ENCODE data around the gene SRBD1.

SRBD1 gene

GRCh38 chr2:45406621-45407020, 204.4 kb downstream of the SRBD1 start:
- DNase-seq: no peak

- no peak for DNase-seq
These were observed 206.2 kb downstream of the SRBD1 start for GRCh38 chr2:45404807-45405297.

- DNase-seq: no peak
These were observed 208.0 kb downstream of the SRBD1 start for GRCh38 chr2:45403036-45403435.

- no peak for DNase-seq
These were observed 209.6 kb downstream of the SRBD1 start for GRCh38 chr2:45401431-45401922.

- DNase-seq: no peak
These were observed 211.9 kb downstream of the SRBD1 start for GRCh38 chr2:45399040-45399784.

DNA sequence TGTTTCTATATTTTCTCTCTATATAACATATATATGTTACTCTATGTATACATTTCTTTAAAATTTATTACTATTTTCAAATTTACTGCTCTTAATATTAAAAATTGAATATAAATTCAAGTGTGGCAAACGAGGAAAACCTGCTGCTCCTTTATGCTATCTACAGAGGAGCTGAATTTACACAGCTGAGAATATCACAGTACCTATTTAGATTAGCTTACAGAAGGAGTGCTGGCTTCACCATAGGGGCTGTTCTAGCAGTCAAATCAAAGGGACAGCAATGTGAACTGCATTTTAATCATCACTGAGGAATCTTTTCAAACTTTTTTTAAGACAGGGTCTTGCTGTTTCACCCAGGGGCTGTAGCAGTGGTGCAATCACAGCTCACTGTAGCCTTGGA, 213.8 kb downstream of the SRBD1 start:
- DNase-seq: no peak

DNA sequence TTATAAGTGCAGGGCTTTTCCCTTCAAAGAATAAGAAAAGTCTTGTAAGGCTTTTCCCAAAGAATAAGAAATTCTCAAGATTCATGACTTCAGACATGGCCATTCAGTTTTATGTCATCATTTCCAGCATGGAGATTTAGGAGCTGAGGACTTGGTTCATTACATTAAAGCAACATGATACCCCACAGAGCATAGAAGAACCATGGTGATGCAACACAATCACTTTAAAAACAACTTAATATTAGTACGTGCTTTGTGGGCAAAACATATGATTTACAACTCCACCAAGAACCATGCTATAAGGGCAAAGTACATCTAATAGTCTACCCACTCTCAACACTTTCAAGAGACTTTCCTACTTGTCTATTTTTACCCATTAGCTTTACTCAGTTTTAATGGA, 214.4 kb downstream of the SRBD1 start:
- DNase-seq: no peak

DNA sequence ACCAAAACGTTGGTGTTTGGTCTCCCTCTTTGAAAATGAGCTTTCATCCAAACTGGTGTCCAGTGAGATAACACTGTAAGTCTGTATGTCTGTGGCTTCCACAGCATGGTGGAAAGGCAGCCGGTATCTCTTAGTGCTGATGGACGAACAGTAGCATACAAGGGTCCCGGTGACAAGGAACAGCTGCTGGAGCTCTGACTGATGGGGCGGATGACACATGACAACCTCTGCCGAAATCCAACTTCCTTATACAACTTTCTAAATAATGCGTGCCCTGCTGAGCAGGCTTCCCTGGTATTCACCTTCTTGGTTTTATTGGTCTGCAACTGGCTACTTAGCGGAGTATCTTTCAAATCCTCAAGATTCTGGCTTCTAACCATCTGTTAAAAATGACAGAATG, 216.2 kb downstream of the SRBD1 start:
- DNase-seq: no peak

DNA sequence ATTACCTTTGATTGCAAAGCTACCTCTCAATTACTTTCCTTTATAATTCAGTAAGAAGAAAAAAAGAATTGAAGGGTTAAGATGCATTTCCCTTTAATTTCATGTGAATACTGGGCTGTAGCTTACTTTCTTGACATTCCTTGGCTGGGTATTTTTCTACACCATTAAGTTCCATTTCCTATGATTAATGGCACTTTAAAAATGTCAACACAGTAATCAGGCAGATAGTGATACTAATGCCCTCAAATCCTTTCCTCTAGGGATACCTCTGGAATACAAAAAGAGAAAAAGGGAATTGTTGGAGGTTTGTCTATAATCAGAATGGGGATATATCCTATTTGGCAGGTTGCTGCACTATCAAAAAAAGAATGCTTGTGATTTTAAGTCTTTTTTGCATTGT, 216.9 kb downstream of the SRBD1 start:
- DNase-seq: no peak

GRCh38 chr2:45391866-45392265, 219.2 kb downstream of the SRBD1 start:
- DNase-seq: no peak

DNA sequence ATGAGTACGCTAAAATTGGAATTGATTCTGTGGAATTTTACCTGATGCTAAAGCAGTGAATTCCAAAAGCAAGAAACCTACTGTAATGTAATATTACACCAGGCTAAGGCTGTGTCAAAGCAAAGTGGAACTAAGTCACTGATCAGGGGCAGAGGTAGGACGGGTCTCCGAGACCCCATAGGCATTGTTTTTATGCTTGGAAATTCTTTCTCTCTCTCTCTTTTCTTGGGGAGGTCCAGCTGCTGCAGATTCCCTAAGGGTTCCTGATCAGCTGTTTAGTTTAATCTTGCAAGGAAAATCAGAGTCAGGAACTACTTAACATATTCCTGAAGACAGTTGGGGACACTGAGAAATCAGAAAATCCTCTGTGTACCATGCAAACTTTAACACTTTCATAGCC, 220.2 kb downstream of the SRBD1 start:
- no peak for DNase-seq

DNA sequence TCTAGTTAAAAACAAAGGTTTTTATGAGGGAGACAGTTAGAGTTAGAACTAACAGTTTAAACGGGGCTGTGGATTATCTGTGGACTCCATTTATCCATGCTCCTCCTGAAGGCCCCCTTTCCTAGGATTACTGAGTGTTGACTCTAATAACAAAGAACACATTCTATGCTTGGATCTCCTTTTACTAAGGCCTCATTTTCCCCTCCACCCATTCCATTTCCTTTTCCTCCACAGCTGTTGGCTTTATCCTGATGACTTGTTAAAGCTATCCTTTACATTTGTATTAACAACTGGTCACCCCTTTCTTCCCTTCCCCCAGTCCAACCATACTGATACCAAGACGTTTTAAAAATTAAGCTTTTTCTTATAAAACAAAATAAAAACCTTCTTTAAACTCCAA, 220.6 kb downstream of the SRBD1 start:
- no peak for DNase-seq

GRCh38 chr2:45388541-45389100, 222.4 kb downstream of the SRBD1 start:
- no peak for DNase-seq

DNA sequence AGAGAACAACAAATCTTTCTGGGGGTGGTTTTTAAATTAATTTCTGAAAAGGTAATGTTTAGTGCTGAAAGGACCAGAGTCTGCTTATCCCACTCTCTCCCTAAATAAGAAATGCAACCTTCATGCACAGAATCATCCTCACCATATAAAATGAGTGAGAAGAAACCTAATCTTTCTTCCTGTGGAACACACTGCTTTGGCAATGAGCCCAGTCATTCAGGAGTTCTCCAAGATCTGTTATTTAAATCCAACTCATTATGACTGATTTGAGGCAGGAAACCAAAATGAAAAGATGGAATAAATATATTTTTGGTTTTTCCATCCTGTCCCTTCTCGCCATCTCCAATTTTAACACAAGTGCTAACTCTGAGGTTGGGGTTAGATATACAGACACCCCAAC, 228.3 kb downstream of the SRBD1 start:
- DNase-seq: no peak

- DNase-seq: no peak
These were observed 230.8 kb downstream of the SRBD1 start for GRCh38 chr2:45380131-45380836.

DNA sequence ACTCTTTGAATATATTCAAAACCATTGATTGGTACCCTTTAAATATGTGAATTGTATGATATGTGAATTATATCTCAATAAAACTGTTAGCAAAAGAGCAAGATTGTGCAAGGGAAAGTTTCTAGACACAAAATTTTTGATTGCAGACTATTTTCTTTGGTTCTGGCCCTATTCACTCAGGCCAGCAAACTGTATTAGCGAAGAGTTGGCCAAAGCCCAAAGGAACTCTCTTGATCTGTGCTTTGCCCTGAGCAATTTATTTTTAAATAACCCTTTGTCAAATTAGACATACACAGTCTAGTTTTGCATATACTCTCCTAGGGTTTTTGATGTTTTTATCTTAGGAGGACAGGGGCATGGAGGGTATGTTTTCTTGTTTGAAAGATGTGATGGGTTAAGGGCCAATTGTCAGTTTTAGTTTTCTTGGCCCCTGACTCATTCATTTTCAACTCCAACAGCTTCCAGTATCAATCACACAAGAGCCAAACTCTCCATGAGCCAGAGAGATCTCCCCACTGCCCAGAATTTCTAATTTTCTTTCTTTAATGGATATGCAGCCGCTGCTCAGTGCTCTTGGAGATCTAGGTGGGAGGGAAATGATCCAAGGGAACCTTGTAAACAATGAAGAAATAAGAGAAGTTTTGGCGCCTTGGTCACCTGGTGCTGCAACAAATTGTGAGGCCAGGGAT, 231.5 kb downstream of the SRBD1 start:
- no peak for DNase-seq

DNA sequence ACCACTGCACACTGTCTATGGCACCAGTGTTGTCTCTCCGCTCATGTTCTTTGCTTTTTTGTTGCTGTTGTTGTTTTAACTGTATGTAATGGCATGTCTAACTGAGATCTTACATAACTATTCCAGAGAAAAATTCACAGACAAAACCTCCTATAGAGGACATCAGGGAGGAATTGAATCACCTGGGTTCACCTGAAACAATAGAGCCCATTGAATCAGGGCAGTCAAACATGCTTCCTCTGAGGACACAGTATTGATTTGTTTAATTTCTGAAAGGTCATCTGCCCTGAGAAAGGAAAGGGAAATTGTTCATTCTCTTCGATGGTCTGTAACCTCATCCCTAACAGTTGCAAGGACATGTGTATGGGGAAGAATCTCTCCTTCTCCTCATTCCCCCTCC, 237.5 kb downstream of the SRBD1 start:
- DNase-seq: no peak

- no peak for DNase-seq
These were observed 240.7 kb downstream of the SRBD1 start for GRCh38 chr2:45370369-45370768.

DNA sequence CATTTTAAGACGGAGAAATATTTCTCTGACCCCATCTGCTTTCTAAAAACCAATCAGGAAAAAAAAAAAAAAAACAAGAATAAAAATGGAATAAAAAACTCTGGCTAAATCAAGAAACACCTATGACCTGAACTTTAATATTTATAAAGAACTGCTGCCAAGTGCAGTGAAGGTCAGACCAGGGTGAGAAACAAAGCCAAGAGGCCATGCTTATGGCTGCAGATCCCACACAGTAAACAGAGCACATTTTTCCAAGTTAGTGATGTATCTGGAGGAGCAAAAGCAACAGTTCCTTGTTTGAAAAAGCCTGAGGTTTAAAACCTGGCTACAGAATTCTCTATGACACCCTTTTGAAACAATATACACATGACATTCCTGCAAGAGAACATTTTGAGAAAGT, 242.3 kb downstream of the SRBD1 start:
- DNase-seq: no peak

GRCh38 chr2:45361666-45362065, 249.4 kb downstream of the SRBD1 start:
- DNase-seq: no peak

- DNase-seq: no peak
These were observed 256.3 kb downstream of the SRBD1 start for GRCh38 chr2:45354776-45355175.

- no peak for DNase-seq
These were observed 257.2 kb downstream of the SRBD1 start for GRCh38 chr2:45353879-45354278.

DNA sequence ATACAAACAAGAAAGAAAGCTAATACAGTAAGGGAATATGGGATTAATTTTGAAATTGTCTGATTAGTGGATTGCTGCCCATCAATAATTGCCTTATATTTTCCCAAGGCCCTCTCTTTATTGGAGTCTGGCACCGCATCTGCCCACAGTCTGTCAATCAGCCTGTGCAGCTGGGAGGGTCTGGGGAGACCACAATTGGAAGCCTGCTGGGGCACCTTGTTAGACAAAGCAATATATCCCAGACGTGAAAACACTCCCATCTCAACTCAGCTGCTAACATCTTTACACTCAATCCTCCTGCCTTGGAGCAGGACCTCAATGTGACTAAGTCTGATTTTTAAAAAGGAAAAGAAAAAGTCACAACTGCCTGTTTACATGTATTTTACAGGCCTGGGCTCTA, 258.6 kb downstream of the SRBD1 start:
- DNase-seq: no peak
